GM18870 (cell line): ENCODE results near the gene STEAP1B.
"Not testable (repeated sequence)": the region's sequence is repeated elsewhere in the genome, so short reads cannot be mapped to it uniquely, and the experiment has no call there.

Experiments
- ATAC-seq: cut with Tn5 transposase; IDR thresholded peaks from one replicate; pipeline ENCODE4 v1.9.1; 2021; ENCODE audit warnings: moderate library complexity; ENCODE audit not compliant: unreplicated experiment

The STEAP1B gene

GRCh38 chr7:22433710-22434460, 66.1 kb downstream of the STEAP1B start:
- no peak for ATAC-seq

GRCh38 chr7:22433165-22433700, 66.8 kb downstream of the STEAP1B start:
- ATAC-seq: not testable (repeated sequence)

GRCh38 chr7:22432203-22432718, 67.7 kb downstream of the STEAP1B start:
- ATAC-seq: no peak

GRCh38 chr7:22430457-22430856, 69.5 kb downstream of the STEAP1B start:
- ATAC-seq: no peak

- ATAC-seq: no peak
Measured at GRCh38 chr7:22429386-22429785, 70.6 kb downstream of the STEAP1B start.

DNA sequence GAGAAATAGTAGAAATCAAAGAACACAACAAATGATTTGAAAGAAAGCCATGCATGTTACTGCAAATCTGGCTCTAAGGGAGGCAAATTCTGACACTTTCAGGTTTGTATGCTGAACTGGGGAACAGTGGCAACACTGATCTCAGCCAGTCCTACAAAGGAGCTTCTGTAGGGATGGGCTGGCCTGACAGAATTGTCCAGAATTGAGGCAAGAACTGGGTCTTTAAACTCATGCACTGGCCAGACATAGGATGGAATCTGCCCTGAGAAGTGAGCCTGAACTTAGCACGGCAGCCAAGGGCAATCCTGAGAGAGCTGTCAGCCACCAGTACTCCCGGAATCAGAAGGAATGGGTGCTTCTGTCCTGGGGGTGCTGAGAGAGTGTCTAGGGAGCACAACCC, 72.1 kb downstream of the STEAP1B start:
- ATAC-seq: no peak

DNA sequence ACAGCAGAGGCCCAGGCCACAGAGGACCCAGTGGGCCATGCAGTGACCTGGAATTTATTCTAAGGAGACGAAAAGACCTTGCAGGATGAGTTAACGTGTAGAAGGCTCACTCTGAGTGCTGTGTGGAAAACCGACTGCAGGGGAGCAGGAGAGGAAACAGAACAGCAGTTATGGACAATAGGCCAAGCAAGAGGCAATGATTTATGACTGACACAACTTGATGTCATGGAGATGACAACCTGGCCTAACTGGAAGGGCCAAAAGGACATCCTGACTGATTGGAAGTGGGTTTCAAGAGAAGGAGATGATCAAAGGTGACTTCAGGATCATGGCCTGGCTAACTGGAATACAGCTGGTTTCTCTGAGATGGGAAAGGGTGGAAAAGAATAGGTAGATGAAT, 72.9 kb downstream of the STEAP1B start:
- no peak for ATAC-seq

DNA sequence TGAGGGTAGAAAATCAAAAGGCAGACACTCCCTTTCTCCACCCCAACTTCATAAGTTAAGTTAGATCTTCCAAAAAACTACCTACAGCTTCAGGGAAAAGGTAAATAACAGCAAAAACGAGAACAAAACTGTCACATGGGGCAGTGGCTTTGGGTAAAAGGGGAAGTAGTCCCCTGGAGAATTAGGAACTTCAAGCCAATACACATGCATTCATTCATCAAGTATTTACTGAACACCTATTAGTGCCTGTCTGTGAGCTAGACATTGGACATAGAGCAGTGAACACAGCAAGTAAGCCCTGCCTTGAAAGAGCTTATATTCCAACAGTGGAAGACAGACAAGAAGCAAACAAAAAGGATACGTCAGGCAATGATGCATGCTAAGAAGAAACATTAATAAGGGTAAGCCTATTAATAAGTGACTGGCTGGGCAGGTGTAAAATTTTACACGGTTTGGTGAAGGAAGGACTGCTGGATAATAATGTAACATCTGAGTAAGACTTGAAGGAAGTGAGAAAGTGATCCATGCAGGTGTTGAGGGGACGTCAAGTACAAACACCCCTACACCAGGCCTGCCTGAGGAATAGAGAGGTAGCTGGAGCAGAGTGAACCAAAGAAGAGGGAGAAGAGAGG, 73.4 kb downstream of the STEAP1B start:
- ATAC-seq: no peak

GRCh38 chr7:22425361-22425760, 74.6 kb downstream of the STEAP1B start:
- ATAC-seq: no peak

GRCh38 chr7:22422831-22423615, 77.0 kb downstream of the STEAP1B start:
- no peak for ATAC-seq

DNA sequence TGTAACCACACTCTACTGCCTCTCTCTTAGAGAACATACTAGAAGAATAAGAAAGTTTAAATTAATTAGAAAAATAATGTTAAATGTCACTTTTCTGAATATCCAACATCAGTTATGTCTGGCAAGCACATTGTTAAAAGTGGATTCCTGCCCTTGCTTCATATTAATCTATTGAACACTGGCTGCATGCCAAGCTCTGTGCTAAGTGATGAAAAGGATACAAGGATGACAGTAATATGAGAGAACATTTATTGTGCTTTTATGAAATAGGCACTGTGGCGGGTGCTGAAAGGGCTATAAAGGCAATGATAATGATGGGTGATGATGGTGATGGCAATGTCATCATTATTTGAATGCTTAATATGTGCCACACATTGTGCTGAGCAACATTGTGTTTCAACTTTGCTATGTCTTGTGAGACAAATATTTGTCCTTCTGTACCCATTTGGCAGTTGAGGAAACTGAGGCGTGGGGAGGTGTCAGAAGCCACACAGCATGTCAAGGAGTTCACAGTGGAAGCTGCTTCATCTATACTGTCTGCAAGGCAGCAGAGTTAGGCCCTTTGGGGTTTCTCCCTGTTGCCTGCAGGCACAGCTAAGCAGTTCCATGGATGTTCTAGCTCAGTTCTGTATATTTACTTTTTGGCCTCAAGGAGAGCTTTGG, 78.9 kb downstream of the STEAP1B start:
- no peak for ATAC-seq

DNA sequence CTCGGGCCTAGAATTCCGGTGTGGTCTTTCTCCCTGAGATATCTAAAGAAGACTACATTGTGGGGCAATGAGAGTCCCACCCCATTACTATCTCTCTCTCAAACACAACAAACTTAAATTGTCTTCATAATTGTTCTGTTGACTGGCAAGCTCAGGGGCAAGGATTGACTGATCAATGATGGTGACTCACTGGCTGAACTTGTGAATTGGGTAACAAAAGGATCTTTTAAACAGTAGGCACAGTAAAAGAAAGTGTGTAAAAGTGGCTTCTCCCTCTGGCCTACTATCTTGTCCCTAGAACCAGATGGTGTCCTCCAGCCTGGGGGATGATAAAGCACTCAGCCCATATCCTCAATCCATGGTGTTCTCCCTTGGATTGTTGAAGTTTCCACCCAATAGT, 80.0 kb downstream of the STEAP1B start:
- ATAC-seq: no peak

GRCh38 chr7:22419488-22419887, 80.5 kb downstream of the STEAP1B start:
- no peak for ATAC-seq

- ATAC-seq: no peak
Measured at GRCh38 chr7:22418251-22419046, 81.5 kb downstream of the STEAP1B start.

DNA sequence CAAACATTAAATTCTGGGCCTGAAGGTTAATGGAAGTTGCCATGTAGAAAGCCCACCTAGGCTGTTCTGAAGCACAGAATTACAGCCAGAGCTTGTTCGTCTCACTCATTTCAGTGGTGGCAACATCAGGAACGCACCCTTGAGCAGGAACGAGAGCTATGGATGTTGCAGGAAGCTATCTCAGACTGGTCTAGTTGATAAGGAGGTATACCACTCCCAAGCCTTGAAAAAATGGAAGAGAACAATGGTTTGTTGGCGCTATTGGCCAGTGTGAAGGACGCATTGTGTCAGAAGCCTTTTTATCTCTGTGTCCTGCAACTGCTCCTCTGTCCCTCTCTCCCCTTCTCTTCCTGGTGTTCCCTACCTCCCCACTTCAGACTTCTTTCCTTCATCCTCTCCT, 82.1 kb downstream of the STEAP1B start:
- ATAC-seq: no peak

DNA sequence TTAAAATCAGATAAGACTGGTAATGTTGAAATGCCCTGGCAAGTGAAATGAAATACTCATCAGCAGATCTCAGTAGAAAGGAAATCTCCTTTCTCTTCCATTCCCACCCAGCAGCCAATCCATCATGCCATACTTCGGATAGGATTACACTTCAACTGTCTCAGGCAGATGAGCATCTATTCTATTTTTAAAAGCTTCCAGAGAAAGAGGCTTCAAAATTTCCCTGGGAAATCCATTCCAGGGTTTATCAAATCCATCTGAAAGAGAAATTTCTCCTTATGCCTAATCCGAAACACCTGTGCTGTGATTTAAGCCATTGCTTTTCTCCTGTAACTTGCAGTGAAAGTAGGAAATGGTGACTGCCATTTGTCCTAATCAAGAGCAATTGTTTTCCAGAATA, 82.6 kb downstream of the STEAP1B start:
- ATAC-seq: no peak

- no peak for ATAC-seq
Measured at GRCh38 chr7:22414424-22414823, 85.6 kb downstream of the STEAP1B start.

DNA sequence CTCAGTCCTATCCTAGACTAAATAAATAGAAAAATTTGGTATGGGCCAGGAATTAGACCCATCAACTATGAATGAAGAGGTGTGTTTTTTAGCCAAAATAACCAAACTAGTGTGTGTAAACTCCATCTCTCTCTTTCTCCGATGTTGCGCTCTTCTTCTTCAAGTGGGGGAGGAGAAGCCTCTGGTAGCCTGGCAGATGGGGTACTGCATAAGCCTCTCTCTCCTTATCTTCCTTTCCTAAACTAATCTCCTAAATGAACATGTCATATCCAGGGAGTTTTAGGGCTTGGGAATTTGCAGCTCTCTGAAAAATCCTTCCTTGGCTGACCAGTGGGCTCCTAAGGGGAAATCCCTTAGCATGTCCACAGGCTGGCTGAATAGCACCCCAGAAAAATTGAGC, 86.8 kb downstream of the STEAP1B start:
- ATAC-seq: no peak

DNA sequence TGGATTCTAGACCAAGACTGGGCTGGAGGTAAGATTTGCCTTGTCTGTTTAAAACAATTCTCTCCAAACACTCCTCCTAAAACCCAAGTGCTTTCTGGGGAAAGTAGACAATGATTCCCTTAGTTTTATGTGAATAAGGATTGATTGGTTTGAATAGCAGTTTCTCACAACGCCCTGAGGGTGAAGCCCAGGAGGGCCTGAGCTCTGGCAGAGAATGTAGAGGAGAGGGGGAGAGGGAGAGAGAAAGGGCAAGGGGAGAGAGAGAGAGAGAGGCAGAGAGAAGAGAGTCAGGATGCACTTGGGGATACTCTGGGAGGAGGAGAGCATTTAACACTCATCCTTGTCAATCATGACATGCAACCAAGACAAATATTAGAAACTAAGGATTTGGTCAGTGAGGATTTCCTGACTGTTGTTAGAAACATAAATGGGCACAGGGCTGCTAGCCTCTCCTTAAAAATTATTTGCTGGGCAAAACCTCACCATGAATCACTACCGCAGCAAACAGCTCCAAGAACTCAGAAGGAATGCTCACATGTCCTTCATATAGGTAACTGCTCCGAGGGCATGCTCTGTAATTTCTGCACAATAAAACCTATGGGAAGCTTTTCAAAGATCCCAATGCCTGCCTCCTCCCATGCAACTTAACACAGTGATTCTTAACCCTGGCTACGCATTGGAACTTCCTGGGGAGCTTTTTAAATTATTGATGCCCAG, 87.9 kb downstream of the STEAP1B start:
- ATAC-seq: no peak
